BE2C (cell line): Measurements from ENCODE around the gene COPE.

Source experiments
- DNase-seq: peaks from one replicate; pipeline ENCODE4 v3.0.0-alpha.2; 2020
- H3K27me3 ChIP-seq: fragments of 250-450 bp; sonication (Bioruptor Pico); 2 replicates; pipeline ENCODE4 v1.5.1; 2020; ENCODE audit warnings: mild to moderate bottlenecking
- H3K36me3 ChIP-seq: fragments of 250-450 bp; sonication (Bioruptor Pico); 2 replicates; pipeline ENCODE4 v1.5.1; 2020; ENCODE audit warnings: mild to moderate bottlenecking
- H3K4me1 ChIP-seq: fragments of 250-450 bp; sonication (Bioruptor Pico); 2 replicates; pipeline ENCODE4 v1.5.1; 2020
- H3K4me3 ChIP-seq: 2 replicates; pipeline ENCODE4 v1.5.1; 2011; ENCODE audit warnings: low read depth, low read length
- H3K9me3 ChIP-seq: fragments of 250-450 bp; sonication (Bioruptor Pico); 2 replicates; pipeline ENCODE4 v1.5.1; 2020
- TF ChIP-seq, protein P1 (sequence below): IDR thresholded peaks from 2 replicates; pipeline ENCODE4 v1.5.1; 2012; ENCODE audit warnings: mild to moderate bottlenecking, low read depth, low read length

COPE gene

DNA sequence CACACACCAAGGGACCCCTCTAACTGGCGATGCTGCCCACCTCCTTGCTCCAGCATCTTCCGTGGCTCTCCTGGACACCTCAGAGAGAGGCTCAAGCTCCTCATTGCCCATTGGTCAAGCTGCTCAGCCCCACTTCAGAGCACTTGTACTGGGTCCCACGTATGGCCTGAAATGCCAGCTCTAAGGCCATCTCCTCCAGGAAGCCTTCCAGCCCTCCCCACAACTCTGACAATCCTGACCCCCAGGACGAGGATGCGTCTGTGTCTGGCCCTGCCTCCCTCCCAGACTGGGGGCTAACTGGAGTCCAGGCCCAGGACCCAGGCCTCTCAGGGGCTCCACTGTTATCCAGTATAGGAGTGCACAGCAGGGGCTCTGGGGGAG is 29.8 kb upstream of the COPE start:
- Histone ChIP-seq H3K4me1 (no peaks in the 10 kb centered on the region), H3K9me3 (no peaks in the 10 kb centered on the region), H3K4me3 (no peak overlapping the region), H3K36me3 (no peaks in the 10 kb centered on the region), H3K27me3 (0 out of 2 replicates have a peak, but pooled peaks cover 2% of the 10 kb centered on the region)
- TF ChIP-seq, protein P1, sequence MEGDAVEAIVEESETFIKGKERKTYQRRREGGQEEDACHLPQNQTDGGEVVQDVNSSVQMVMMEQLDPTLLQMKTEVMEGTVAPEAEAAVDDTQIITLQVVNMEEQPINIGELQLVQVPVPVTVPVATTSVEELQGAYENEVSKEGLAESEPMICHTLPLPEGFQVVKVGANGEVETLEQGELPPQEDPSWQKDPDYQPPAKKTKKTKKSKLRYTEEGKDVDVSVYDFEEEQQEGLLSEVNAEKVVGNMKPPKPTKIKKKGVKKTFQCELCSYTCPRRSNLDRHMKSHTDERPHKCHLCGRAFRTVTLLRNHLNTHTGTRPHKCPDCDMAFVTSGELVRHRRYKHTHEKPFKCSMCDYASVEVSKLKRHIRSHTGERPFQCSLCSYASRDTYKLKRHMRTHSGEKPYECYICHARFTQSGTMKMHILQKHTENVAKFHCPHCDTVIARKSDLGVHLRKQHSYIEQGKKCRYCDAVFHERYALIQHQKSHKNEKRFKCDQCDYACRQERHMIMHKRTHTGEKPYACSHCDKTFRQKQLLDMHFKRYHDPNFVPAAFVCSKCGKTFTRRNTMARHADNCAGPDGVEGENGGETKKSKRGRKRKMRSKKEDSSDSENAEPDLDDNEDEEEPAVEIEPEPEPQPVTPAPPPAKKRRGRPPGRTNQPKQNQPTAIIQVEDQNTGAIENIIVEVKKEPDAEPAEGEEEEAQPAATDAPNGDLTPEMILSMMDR, result no peak
- no peak for DNase-seq

DNA sequence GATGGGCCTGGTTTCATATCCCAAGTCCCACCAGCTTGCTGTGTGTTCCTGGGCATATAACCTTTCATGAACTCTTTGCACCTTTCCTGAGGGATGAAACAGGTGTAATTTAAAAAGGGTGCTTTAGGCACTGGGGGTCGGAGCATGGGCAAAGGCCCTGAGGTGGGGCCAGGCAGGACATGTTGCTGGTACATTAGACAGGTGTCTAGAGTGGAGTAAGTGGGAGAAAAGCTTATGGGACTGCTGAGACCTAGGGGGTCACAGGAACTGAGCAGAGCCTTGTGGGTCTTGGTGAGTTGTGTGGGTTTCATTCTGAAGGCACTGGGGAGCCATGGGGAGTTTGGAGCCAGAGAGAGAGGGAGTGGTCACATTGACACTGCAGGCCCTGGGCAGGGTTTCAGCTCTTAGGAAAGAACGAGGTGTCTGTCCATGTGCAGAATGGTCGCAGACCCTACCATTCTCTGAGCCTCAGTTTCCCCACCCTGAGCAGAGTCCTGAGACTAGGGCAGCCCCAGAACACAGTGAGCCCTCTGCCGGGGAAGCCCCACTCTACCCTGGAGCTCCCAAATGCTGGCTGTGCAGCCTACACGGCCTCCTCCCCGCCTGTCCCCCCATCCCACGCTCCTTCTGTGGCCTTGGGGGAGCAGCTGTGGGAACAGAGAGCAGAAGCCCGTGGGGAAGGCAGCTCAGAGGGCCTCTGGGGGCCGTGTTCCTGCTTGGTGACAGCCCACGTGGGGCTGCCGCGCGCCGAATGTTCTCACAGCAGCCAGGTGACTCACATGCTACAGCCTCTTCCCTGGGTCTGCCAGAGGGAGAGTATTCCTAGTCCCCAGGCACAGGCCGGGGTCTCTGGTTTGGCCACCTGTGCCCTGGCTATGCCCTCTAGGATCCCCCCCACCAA is 29.1 kb upstream of the COPE start:
- no peak for DNase-seq

DNA sequence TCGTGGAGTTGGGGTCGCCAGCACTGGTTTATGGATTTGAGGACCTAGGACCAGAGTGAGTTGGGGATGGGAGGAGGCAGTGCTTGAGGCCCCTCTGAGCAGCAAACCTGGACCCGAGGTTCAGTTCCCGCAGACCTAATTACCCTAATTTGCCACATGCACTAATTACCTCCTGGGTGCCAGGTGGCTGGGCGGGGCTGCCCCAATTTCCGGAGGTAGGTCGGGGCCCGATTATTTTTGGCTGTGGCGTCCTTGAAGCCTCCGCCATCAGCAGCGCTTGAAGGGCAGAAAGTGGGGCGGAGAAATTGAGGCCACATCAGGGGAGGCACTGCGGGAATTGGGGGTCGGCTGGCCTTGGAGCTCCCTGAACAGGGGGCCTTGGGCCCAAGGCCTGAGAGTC is 27.7 kb upstream of the COPE start:
- DNase-seq, result no peak
- Histone ChIP-seq H3K4me3 (no peak overlapping the region), H3K4me1 (no peaks in the 10 kb centered on the region), H3K9me3 (no peaks in the 10 kb centered on the region), H3K27me3 (0 out of 2 replicates have a peak, but pooled peaks cover 3% of the 10 kb centered on the region), H3K36me3 (no peaks in the 10 kb centered on the region)
- TF ChIP-seq, protein P1, result no peak

More for the DNA sequence above, 29.1 kb upstream of the COPE start:
- H3K27me3 ChIP-seq, result 0 out of 2 replicates have a peak, but pooled peaks cover 3% of the 10 kb centered on the region
- H3K4me1 ChIP-seq, result no peaks in the 10 kb centered on the region
- no peak overlapping the region for H3K4me3 ChIP-seq
- H3K9me3 ChIP-seq, result no peaks in the 10 kb centered on the region
- H3K36me3 ChIP-seq, result no peaks in the 10 kb centered on the region
- TF ChIP-seq, protein P1, result no peak

DNA sequence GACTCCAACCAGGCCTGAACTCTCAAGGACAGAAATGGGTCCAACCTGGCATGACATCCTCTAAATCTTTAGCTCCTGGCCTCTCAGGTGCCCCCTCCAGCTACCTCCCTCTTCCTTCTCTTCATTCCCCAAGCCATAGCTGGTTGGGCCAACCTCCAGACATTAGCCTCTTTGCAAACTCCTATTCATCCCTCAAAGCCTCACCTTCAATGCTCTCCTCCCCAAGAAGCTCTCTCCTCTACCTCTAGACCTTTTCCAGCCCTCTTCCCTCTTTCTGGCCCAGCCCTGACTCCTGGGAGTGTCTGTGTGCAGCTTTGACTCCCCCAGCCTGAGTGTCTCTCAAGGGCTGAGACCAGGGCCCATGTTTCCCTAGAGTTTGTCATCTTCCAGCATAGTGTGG is 27.1 kb upstream of the COPE start:
- Histone ChIP-seq H3K27me3 (0 out of 2 replicates have a peak, but pooled peaks cover 3% of the 10 kb centered on the region), H3K4me1 (no peaks in the 10 kb centered on the region), H3K9me3 (no peaks in the 10 kb centered on the region), H3K4me3 (no peak overlapping the region), H3K36me3 (no peaks in the 10 kb centered on the region)
- no peak for DNase-seq
- TF ChIP-seq, protein P1, result no peak

DNA sequence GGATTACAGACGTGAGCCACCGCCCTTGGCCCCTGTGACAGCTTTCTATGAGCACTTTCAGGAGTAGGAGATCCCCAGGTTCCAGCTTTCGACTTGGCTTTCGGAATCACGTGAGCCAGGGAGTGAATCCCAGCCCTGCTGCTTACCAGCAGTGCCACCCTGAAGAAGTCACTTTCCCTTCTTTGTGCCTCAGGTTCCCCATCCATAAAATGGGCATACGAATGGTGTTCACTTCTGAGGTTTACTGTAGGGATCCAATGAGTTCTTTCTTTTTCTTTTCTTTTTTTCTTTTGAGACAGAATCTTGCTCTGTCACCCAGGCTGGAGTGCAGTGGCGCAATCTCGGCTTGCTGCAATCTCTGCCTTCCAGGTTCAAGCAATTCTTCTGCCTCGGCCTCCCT is 26.1 kb upstream of the COPE start:
- TF ChIP-seq, protein P1, result no peak
- no peak for DNase-seq
- no peak overlapping the region for H3K4me3 ChIP-seq
- no peaks in the 10 kb centered on the region; the same call in 1 of the 2 replicates for H3K4me1 ChIP-seq
- H3K9me3 ChIP-seq, result no peaks in the 10 kb centered on the region
- H3K36me3 ChIP-seq, result no peaks in the 10 kb centered on the region
- peaks cover 10% of the 10 kb centered on the region for H3K27me3 ChIP-seq

DNA sequence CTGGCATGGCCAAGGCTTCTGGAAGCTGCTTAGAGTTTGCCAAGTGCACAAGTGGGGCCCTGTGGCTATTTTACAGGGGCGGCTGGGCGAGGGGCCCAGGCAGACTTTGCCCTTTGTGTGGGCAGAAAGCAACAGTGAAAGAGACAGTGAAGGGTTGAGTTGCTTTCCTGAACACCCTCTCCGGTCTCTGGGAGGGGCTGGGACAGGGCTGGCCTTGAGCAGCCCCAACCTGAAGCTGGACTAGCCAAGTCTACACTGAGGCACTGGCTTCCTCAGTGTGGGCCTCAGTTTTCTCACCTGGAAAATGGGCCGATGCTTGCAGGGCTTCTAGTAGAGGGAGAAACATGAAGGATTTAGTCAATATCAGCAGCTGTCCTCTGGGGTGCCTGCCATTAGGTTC is 24.3 kb upstream of the COPE start:
- Histone ChIP-seq H3K4me3 (no peak overlapping the region), H3K36me3 (no peaks in the 10 kb centered on the region), H3K4me1 (no peaks in the 10 kb centered on the region; the same call in 1 of the 2 replicates), H3K27me3 (peaks cover 19% of the 10 kb centered on the region), H3K9me3 (no peaks in the 10 kb centered on the region)
- TF ChIP-seq, protein P1, result no peak
- DNase-seq, result no peak
